Gastrocnemius medialis (tissue), 4 donors: Measurements from ENCODE around the gene SMIM23. TPM values are rescaled to one million over a fixed set of nuclear protein-coding genes. Genes with fewer than 3 reads are reported as not detected.

ENCODE experiments used
- ATAC-seq, 2 donors: fragments of 150-250 bp; one replicate each; pipeline ENCODE4 v1.9.1; 2016
- DNase-seq, 2 donors: peaks; one replicate each; pipeline ENCODE4 v3.0.0-alpha.2; 2019
- H3K27ac ChIP-seq, 4 donors: fragments of 200-600 bp; sonication (generic); 1 replicate in 1 of 4; 2 replicates in 3 of 4; pipeline ENCODE4 v1.5.1; 2016 to 2018; ENCODE audit warnings: mild to moderate bottlenecking in 2 of 4, moderate library complexity in 1 of 4
- H3K27me3 ChIP-seq, 3 donors: fragments of 200-600 bp; sonication (generic) in 2 of 3; 1 replicate in 1 of 3; 2 replicates in 2 of 3; pipeline versions ENCODE4 v1.5.1 to v1.6.0; 2016 to 2019; ENCODE audit warnings: mild to moderate bottlenecking in 1 of 3, moderate library complexity in 1 of 3
- H3K36me3 ChIP-seq, 2 donors: fragments of 200-600 bp; sonication (generic) in 1 of 2; one replicate each; pipeline ENCODE4 v1.5.1; 2017 to 2018
- H3K4me1 ChIP-seq, 2 donors: fragments of 200-600 bp; sonication (generic) in 1 of 2; one replicate each; pipeline ENCODE4 v1.5.1; 2016 to 2017; ENCODE audit warnings: mild to moderate bottlenecking in 2 of 2
- H3K4me3 ChIP-seq, 4 donors: fragments of 200-600 bp; sonication (generic) in 3 of 4; 1 replicate in 1 of 4; 2 replicates in 3 of 4; pipeline ENCODE4 v1.5.1; 2016 to 2019; ENCODE audit warnings: mild to moderate bottlenecking in 2 of 4
- H3K9me3 ChIP-seq, 3 donors: fragments of 200-600 bp; sonication (generic) in 2 of 3; 1 replicate in 1 of 3; 2 replicates in 2 of 3; pipeline ENCODE4 v1.5.1; 2016 to 2019
- CTCF ChIP-seq, 5 experiments: fragments of 450-650 bp in 3 of 5; fragments of 200-600 bp in 2 of 5; sonication (generic) in 2 of 5; IDR thresholded peaks in 4 of 5; conservative IDR thresholded peaks in 1 of 5; 1 replicate in 4 of 5; 2 replicates in 1 of 5; pipeline ENCODE4 v1.5.1; 2016 to 2019; ENCODE audit warnings: antibody characterized with exemption in 5 of 5, mild to moderate bottlenecking in 3 of 5, moderate library complexity in 3 of 5
- POLR2A ChIP-seq, 2 donors: fragments of 450-650 bp; IDR thresholded peaks; one replicate each; pipeline ENCODE4 v1.6.1; 2017; ENCODE audit warnings: antibody characterized with exemption in 2 of 2, mild to moderate bottlenecking in 2 of 2, moderate library complexity in 2 of 2
- in situ Hi-C, 4 donors: fragments of 200-750 bp; cut with MboI; loops; one replicate each; pipeline versions ENCODE4 v1.15.0 to v1.8.0; 2017; ENCODE audit warnings: low sequenced_read_pairs in 4 of 4
- intact Hi-C: fragments of 100-400 bp; cut with DNase I; formaldehyde crosslinking; loops from one replicate; pipeline ENCODE4 v1.15.1; 2023; ENCODE audit warnings: low total_unique reads
- total RNA-seq, 4 donors: library from RNA; depleted of rRNA; stranded (reverse); fragments of >200 nt; gene quantifications; one replicate each; pipeline versions ENCODE4 v1.1.0 to v1.2.3, GENCODE V29; 2016

SMIM23 gene
- total RNA-seq, 4 donors from 2014 or later, result not detected

GRCh38 chr5:171747061-171747859 lies 38.4 kb upstream of the SMIM23 start:
- Histone ChIP-seq H3K4me1 (no peaks in the 10 kb centered on the region), H3K9me3 (no peaks in the 10 kb centered on the region), H3K27ac (no peak overlapping the region), H3K27me3 (no peaks in the 10 kb centered on the region), H3K4me3 (no peak overlapping the region), H3K36me3 (no peaks in the 10 kb centered on the region)
- intact Hi-C loops (no loop called here), in situ Hi-C loops (no loop called here)
- DNase-seq (no peak), ATAC-seq (no peak)
- no peak for TF ChIP-seq CTCF (IDR thresholded peaks at IDR 0.05 in 4 of 5, conservative IDR thresholded peaks at IDR 0.05 in 1 of 5)
- no peak for TF ChIP-seq POLR2A (IDR thresholded peaks at IDR 0.05)

- intact Hi-C loops, result no loop called here
- no peak overlapping the region for H3K4me3 ChIP-seq
- no peaks in the 10 kb centered on the region for H3K4me1 ChIP-seq
- H3K27ac ChIP-seq, result no peak overlapping the region
- no peak for DNase-seq
- no peaks in the 10 kb centered on the region for H3K36me3 ChIP-seq
- no peaks in the 10 kb centered on the region for H3K9me3 ChIP-seq
- TF ChIP-seq POLR2A (IDR thresholded peaks at IDR 0.05) (no peak), CTCF (IDR thresholded peaks at IDR 0.05 in 4 of 5, conservative IDR thresholded peaks at IDR 0.05 in 1 of 5) (no peak)
- no peak for ATAC-seq
- in situ Hi-C loops, result no loop called here
- no peaks in the 10 kb centered on the region for H3K27me3 ChIP-seq
These were observed 36.9 kb upstream of the SMIM23 start for GRCh38 chr5:171748720-171749119.

- in situ Hi-C loops (no loop called here), intact Hi-C loops (no loop called here)
- Histone ChIP-seq H3K36me3 (no peaks in the 10 kb centered on the region), H3K27me3 (no peaks in the 10 kb centered on the region), H3K4me3 (no peak overlapping the region), H3K4me1 (no peaks in the 10 kb centered on the region), H3K9me3 (no peaks in the 10 kb centered on the region), H3K27ac (no peak overlapping the region)
- no peak for ATAC-seq
- TF ChIP-seq POLR2A (IDR thresholded peaks at IDR 0.05) (no peak), CTCF (IDR thresholded peaks at IDR 0.05 in 4 of 5, conservative IDR thresholded peaks at IDR 0.05 in 1 of 5) (no peak)
- no peak for DNase-seq
These were observed 36.3 kb upstream of the SMIM23 start for GRCh38 chr5:171749365-171749764.

- DNase-seq, result peak in 1 of 2 donors; percentile 54
- peak; percentile 46 to 69 for ATAC-seq
- Histone ChIP-seq H3K36me3 (no peaks in the 10 kb centered on the region), H3K4me1 (no peaks in the 10 kb centered on the region), H3K27me3 (no peaks in the 10 kb centered on the region), H3K9me3 (no peaks in the 10 kb centered on the region), H3K27ac (no peak overlapping the region), H3K4me3 (no peak overlapping the region)
- intact Hi-C loops, result no loop called here
- in situ Hi-C loops, result no loop called here
- TF ChIP-seq POLR2A (IDR thresholded peaks at IDR 0.05) (no peak), CTCF (IDR thresholded peaks at IDR 0.05 in 4 of 5, conservative IDR thresholded peaks at IDR 0.05 in 1 of 5) (no peak)
These were observed 35.3 kb upstream of the SMIM23 start for GRCh38 chr5:171750311-171750788.
